Liver (tissue), 9 donors: ENCODE measurements around the gene VAPB. TPM values are rescaled to one million over a fixed set of nuclear protein-coding genes. Genes with fewer than 3 reads are reported as not detected.

Source experiments
- DNase-seq: peaks from one replicate; pipeline ENCODE4 v3.0.0-alpha.2; 2017; ENCODE audit warnings: low spot score
- H3K27ac ChIP-seq, 2 donors: one replicate each; pipeline ENCODE4 v1.7.0; 2013; ENCODE audit warnings: inconsistent platforms in 2 of 2, low read length in 2 of 2, control low read depth in 1 of 2, low read depth in 1 of 2, mild to moderate bottlenecking in 1 of 2
- H3K27me3 ChIP-seq, 4 donors: one replicate each; pipeline versions ENCODE4 v1.6.1 to v1.7.0; 2013; ENCODE audit warnings: low read length in 3 of 4, inconsistent platforms in 1 of 4, mild to moderate bottlenecking in 1 of 4, moderate library complexity in 1 of 4; ENCODE audit not compliant: control insufficient read depth in 4 of 4, insufficient read depth in 4 of 4
- H3K36me3 ChIP-seq, 4 donors: one replicate each; pipeline versions ENCODE4 v1.6.1 to v1.7.0; 2013; ENCODE audit warnings: low read length in 3 of 4, mild to moderate bottlenecking in 3 of 4, low read depth in 1 of 4, moderate library complexity in 1 of 4; ENCODE audit not compliant: control insufficient read depth in 4 of 4, insufficient read depth in 3 of 4
- H3K4me1 ChIP-seq, 4 donors: one replicate each; pipeline versions ENCODE4 v1.6.1 to v1.7.0; 2013; ENCODE audit warnings: low read length in 3 of 4, mild to moderate bottlenecking in 3 of 4, moderate library complexity in 1 of 4; ENCODE audit not compliant: control insufficient read depth in 4 of 4, insufficient read depth in 4 of 4
- H3K4me3 ChIP-seq, 3 donors: one replicate each; pipeline versions ENCODE4 v1.6.1 to v1.7.0; 2013; ENCODE audit warnings: low read length in 3 of 3, control low read depth in 1 of 3, low read depth in 1 of 3, mild to moderate bottlenecking in 1 of 3
- H3K9ac ChIP-seq, 2 donors: one replicate each; pipeline ENCODE4 v1.7.0; 2013; ENCODE audit warnings: low read length in 2 of 2, mild to moderate bottlenecking in 2 of 2, moderate library complexity in 2 of 2, control low read depth in 1 of 2, low read depth in 1 of 2
- H3K9me3 ChIP-seq, 4 donors: one replicate each; pipeline versions ENCODE4 v1.6.1 to v1.7.0; 2013; ENCODE audit warnings: low read length in 3 of 4; ENCODE audit not compliant: control insufficient read depth in 4 of 4
- ATF3 ChIP-seq: IDR thresholded peaks from 2 replicates; pipeline ENCODE4 v1.6.1; 2016; ENCODE audit warnings: antibody characterized with exemption
- CTCF ChIP-seq: fragments of 150-350 bp; IDR thresholded peaks from 2 replicates; pipeline ENCODE4 v1.5.1; 2017; ENCODE audit warnings: improper control_type of control experiment, low read depth, low read length; ENCODE audit not compliant: missing input control
- EGR1 ChIP-seq, 2 donors: IDR thresholded peaks; 2 replicates each; pipeline ENCODE4 v1.6.1; 2016 to 2018; ENCODE audit warnings: antibody characterized with exemption in 2 of 2, low read depth in 2 of 2
- FOXA1 ChIP-seq: IDR thresholded peaks from 2 replicates; pipeline ENCODE4 v1.6.1; 2016; ENCODE audit warnings: antibody characterized with exemption
- FOXA2 ChIP-seq: IDR thresholded peaks from 2 replicates; pipeline ENCODE4 v1.6.1; 2016; ENCODE audit warnings: antibody characterized with exemption
- GABPA ChIP-seq, 2 donors: IDR thresholded peaks in 1 of 2; conservative IDR thresholded peaks in 1 of 2; 2 replicates each; pipeline ENCODE4 v1.6.1; 2016; ENCODE audit warnings: antibody characterized with exemption in 2 of 2, mild to moderate bottlenecking in 1 of 2, moderate library complexity in 1 of 2
- HNF4A ChIP-seq, 2 donors: conservative IDR thresholded peaks; 2 replicates each; pipeline ENCODE4 v1.6.1; 2016; ENCODE audit warnings: antibody characterized with exemption in 2 of 2, mild to moderate bottlenecking in 2 of 2
- HNF4G ChIP-seq: IDR thresholded peaks from 2 replicates; pipeline ENCODE4 v1.6.1; 2016; ENCODE audit warnings: antibody characterized with exemption
- JUND ChIP-seq, 2 donors: IDR thresholded peaks; 2 replicates each; pipeline ENCODE4 v1.6.1; 2016; ENCODE audit warnings: antibody characterized with exemption in 2 of 2
- MAX ChIP-seq: IDR thresholded peaks from 2 replicates; pipeline ENCODE4 v1.6.1; 2016; ENCODE audit warnings: antibody characterized with exemption
- NR2F2 ChIP-seq: IDR thresholded peaks from 2 replicates; pipeline ENCODE4 v1.6.1; 2016; ENCODE audit warnings: antibody characterized with exemption
- RAD21 ChIP-seq, 2 donors: IDR thresholded peaks; 2 replicates each; pipeline ENCODE4 v1.6.1; 2016; ENCODE audit warnings: antibody characterized with exemption in 2 of 2, mild to moderate bottlenecking in 2 of 2
- REST ChIP-seq: IDR thresholded peaks from 2 replicates; pipeline ENCODE4 v1.6.1; 2016; ENCODE audit warnings: antibody characterized with exemption, mild to moderate bottlenecking
- RXRA ChIP-seq, 2 donors: IDR thresholded peaks; 2 replicates each; pipeline ENCODE4 v1.6.1; 2017 to 2018; ENCODE audit warnings: antibody characterized with exemption in 2 of 2, mild to moderate bottlenecking in 1 of 2
- SP1 ChIP-seq: IDR thresholded peaks from 2 replicates; pipeline ENCODE4 v1.6.1; 2018; ENCODE audit warnings: antibody characterized with exemption, mild to moderate bottlenecking
- TAF1 ChIP-seq: conservative IDR thresholded peaks from 2 replicates; pipeline ENCODE4 v1.6.1; 2016; ENCODE audit warnings: antibody characterized with exemption, mild to moderate bottlenecking
- YY1 ChIP-seq: IDR thresholded peaks from 2 replicates; pipeline ENCODE4 v1.6.1; 2016; ENCODE audit warnings: antibody characterized with exemption, mild to moderate bottlenecking
- ZBTB33 ChIP-seq: IDR thresholded peaks from 2 replicates; pipeline ENCODE4 v1.6.1; 2016; ENCODE audit warnings: antibody characterized with exemption
- WGBS: extraction: QIAGEN DNeasy Blood & Tissue Kit; methylation state at CpG from one replicate; pipeline ENCODE4 v1.1.7; 2013; 5-methylcytosine and 5-hydroxymethylcytosine counted together
- polyA plus RNA-seq, 2 donors: library from polyadenylated mRNA; stranded (reverse) in 1 of 2; unstranded in 1 of 2; fragments of 200-250 nt in 1 of 2; fragments of >200 nt in 1 of 2; fragmentation: Nextera tagmentation in 1 of 2; extraction: Ambion mirVana in 1 of 2; gene quantifications; one replicate each; pipeline versions ENCODE4 v1.2.1 to v1.2.3, GENCODE V29; 2013 to 2015
- total RNA-seq, 2 donors: library from RNA; depleted of rRNA; stranded (reverse); fragments of >200 nt; gene quantifications; one replicate each; pipeline ENCODE4 v1.2.3, GENCODE V29; 2014
- donor health status: healthy.
- donor health status: healthy.
- donor health status: healthy.
- donor health status: healthy.
- donor health status: healthy.

The VAPB gene
- total and polyA plus RNA-seq, 4 donors, result 12.2 to 21.7 (median 18.5) TPM

GRCh38 chr20:58466729-58467571 is 77.9 kb downstream of the VAPB start:
- Histone ChIP-seq H3K27ac (no peak overlapping the region), H3K4me3 (no peak overlapping the region), H3K36me3 (no peaks in the 10 kb centered on the region), H3K9me3 (no peaks in the 10 kb centered on the region), H3K9ac (no peak overlapping the region), H3K4me1 (no peaks in the 10 kb centered on the region), H3K27me3 (peaks cover 0 to 3% (median 0%) of the 10 kb centered on the region in 4 donors)
- TF ChIP-seq NR2F2, result no peak
- no peak for TF ChIP-seq GABPA (IDR thresholded peaks at IDR 0.05 in 1 of 2, conservative IDR thresholded peaks at IDR 0.05 in 1 of 2)
- no peak for TF ChIP-seq TAF1
- TF ChIP-seq FOXA1, result no peak
- TF ChIP-seq REST, result no peak
- no peak for TF ChIP-seq JUND (IDR thresholded peaks at IDR 0.05)
- no peak for TF ChIP-seq EGR1 (IDR thresholded peaks at IDR 0.05; ENCODE audit: low read depth in 2 of 2)
- no peak for TF ChIP-seq SP1
- TF ChIP-seq YY1, result no peak
- no peak for TF ChIP-seq ZBTB33
- no peak for TF ChIP-seq MAX
- no peak for TF ChIP-seq FOXA2
- no peak for TF ChIP-seq ATF3
- TF ChIP-seq RXRA (IDR thresholded peaks at IDR 0.05), result no peak
- TF ChIP-seq HNF4G, result no peak
- TF ChIP-seq RAD21 (IDR thresholded peaks at IDR 0.05), result no peak
- no peak for TF ChIP-seq HNF4A (conservative IDR thresholded peaks at IDR 0.05)
- no peak for TF ChIP-seq CTCF
- 52% methylated on average over 68 of the region's 68 CpGs for WGBS
- DNase-seq, result no peak
